ENCODE measurements around the gene NFAT5.

Gene NFAT5

DNA sequence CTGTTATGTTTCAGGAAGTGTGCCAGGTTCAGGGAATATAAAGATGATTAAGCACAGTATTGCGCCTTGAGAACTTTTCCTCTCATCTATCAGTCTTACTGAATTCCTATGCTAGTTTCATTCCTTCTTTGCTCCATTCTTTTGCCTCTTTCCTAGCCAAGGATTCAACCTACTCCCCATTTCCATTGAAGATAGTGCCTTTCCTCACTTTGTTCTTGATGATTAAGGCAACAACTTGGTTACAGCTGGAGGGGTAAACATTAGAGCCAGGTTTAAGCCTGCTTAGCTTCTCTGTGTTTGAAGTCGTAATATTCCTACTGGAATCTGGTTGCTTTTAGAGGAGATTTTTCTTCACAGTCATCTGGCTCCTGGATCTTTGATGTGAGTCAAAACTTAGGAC is 85.5 kb downstream of the NFAT5 start:
- DNase-seq = no peak

DNA sequence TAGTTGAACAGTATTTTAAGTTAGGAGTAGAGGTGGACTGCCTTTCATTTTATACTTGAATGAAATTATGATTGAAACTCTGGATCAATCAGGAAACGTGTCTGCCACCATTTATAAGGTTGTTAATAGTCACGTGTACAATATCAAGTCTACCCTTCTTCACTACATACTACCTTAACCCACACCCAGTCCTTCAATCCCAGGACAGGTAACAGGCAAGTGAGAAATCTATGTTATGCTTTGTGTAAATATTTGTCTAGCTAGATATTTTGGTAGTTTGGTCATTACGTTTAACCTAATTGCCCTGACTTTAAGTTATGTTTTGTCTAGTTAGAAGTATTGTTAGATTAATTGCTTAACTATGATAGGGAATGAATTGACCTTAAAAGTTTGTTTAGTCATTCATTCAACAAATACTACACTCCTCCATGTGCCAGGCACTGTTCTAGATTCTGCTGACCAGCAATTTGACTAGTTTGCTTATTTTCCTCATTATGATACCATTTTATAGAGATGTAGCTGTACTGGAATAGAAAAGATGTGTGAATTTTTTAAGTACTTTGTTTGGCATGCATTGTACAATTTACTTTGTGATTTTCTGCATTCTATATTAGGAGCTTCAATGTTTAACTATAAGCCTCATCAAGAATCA is 88.6 kb downstream of the NFAT5 start:
- no peak for DNase-seq

DNA sequence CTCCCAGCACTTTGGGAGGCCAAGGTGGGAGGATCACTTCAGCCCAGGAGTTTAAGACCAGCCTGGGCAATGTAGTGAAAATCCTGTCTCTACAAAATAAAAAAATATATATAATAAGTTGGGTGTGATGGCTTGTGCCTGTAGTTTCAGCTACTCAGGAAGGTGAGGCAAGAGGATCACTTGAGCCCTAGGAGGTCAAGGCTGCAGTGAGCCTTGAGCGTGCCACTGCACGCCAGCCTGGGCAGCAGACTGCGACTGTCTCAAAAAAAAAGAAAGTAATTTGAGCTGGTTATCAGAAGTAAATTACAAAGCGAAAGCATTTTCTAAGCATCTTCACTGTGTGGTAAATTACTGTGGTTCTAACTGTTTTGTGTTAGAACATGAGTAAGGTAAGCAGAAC is 94.4 kb downstream of the NFAT5 start:
- no peak for DNase-seq

DNA sequence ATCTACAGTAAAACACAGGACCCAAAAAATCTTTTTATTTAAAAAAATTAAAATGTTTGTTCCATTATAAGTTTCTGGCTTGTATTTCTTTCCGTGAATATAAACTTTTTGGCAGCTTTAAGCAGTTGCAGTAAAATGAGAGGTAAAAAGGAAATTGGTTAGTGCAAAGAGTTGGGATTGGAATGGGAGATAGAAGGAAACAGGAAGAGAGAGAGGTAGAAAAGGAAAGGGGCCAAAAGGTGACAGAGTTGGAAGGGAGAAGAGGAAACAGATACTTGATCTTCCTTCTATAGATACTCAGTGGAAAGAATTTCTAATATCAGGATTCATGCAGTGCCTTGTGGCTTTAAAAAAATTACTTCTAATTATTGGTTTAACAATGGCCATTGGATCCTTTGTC is 97.1 kb downstream of the NFAT5 start:
- no peak for DNase-seq

DNA sequence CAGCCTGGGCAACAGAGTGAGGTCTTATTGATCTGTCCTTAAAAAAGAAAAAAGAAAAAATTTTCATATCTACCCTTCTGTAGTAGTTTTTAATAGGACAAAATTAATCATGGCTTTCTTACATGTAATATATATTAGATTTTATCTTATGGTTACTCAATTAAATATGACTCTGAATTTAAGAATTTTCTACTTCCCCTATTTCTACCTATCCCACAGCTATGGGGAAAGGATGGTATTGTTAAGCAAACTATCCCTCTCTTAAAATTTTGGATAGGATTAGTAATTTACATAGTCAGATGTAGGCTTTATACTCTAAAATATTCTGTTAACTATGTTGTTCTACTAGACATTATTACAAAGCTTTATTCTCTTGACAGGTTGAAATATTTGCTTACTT is 98.1 kb downstream of the NFAT5 start:
- peak; percentile 6 for DNase-seq

DNA sequence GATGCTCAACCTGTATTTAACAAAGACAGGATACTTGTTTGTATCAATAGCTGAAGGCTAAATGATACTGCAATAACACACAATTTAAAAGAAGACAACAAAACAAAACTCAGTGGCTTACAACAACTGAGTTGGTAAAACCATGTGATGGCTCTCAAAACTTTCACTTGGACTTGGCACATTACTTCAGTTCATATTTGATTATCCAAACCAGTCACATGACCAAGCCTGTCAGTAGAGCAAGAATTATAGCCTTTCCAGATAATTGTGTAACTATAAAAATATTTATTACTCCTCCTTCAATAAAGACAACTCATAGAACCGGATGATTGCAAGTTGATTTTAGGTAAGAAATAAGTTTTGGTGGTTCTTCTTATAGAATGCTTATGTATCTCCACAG is 103.8 kb downstream of the NFAT5 start:
- DNase-seq = no peak

DNA sequence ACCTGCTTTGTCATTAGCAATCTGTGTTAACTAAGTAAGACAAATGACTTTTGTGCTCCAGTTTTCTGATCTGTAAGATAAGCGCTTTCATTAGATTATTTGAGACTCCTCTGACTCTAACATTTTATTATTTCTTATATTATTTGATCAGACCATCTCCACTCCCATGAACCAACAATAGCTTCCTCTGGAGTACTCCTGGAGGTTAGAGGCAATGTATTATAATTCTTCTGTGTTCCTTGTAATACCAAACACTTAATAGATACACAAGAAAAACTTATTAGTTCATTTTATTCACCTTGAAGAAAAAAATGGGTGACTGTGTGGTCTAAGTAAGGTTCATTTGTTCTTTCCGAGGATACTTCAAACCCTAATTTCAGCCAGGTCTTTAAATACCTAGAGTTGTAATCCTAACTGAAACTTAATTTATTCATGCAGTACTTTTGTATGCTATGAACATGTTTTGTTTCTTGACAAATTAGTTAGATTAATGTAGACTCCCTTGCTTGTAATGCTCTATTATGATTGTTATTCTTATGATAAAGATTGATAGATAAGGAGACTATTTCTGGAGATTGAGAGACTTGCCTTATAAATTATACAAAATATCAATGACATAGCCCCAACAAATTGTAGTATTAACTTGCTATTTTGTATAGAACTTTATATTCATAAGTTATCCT is 106.7 kb downstream of the NFAT5 start:
- no peak for DNase-seq

DNA sequence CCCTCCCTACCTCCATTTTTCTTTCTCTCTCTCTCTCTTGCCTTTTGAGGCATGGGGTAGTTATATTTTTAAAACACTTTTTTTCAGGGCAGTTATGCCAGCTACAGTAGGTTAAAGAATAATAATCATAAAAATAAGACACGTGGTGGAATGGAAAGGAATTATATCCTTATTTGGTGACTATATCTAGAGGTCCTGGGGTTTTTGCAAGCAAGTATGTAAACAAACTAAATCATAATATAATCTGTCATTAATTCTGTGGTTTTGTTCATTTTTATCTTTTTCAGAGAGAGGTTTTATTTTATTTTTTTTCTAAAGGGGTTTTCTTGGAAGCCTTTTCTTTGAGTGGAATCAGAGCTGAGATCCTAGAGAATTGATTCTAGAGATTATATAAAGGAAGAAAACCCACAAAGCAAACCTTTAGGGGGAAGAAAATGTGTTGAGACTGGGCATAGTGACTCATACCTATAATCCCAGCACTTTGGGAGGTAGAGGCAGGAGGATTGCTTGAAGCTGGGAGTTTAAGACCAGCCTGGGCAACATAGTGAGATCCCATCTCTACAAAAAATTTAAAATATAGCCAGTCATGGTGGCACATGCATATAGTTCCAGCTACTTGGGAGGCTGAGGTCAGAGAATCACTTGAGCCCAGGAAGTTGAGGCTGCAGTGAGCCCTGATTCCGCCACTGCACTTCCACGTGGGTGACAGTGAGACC is 107.4 kb downstream of the NFAT5 start:
- DNase-seq = no peak

DNA sequence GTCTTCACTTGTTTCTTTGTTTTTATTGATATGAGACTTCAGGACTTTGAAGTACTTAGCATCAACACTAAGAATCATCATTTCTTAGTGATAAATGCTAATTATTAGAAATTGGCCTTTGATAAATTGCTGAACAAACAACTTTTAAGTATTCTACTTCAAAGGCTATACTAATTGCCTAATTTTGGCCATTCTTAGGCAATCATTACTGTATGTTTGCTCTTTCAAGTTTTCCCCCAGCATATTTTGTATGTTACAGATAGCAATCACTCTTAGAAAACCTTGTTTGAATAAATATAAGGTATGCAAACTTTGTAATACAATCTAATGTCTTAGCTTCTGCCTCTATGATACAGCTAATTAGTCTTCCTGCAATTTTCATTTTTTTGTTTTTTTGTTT is 114.6 kb downstream of the NFAT5 start:
- DNase-seq = no peak

DNA sequence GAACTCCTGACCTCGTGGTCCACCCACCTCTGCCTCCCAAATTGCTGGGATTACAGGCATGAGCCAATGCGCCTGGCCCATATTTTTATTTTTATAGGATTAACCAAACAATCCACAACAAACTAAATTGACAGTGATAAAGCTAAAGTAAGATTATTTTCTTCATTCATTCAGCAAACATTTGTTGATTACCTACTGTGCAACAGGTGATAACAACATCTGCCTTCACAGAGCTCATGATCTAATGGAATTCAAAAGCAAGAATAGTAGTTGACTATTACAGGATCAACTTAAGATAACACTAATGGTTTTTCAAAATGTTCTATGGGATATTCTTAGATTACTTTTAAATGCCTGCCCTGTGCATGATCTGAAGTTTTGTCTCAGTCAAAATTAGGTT is 122.8 kb downstream of the NFAT5 start:
- no peak for DNase-seq

DNA sequence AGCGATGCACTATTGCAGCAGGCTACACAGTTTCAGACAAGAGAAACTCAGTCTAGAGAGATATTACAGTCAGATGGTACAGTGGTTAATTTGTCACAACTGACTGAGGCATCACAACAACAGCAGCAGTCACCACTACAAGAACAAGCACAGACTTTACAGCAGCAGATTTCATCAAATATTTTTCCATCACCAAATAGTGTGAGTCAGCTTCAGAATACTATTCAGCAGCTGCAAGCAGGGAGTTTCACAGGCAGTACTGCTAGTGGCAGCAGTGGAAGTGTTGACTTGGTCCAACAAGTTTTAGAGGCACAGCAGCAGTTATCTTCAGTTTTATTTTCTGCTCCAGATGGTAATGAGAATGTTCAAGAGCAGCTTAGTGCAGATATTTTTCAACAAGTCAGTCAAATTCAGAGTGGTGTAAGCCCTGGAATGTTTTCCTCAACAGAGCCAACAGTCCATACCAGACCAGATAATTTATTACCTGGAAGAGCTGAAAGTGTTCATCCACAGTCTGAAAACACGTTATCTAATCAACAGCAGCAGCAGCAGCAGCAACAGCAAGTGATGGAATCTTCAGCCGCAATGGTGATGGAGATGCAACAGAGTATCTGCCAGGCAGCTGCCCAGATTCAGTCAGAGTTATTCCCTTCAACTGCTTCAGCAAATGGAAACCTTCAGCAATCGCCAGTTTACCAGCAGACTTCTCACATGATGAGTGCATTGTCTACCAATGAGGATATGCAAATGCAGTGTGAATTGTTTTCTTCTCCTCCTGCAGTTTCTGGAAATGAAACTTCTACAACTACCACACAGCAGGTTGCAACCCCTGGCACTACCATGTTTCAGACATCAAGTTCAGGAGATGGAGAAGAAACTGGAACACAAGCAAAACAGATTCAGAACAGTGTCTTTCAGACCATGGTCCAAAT is 126.5 kb downstream of the NFAT5 start:
- no peak for DNase-seq

DNA sequence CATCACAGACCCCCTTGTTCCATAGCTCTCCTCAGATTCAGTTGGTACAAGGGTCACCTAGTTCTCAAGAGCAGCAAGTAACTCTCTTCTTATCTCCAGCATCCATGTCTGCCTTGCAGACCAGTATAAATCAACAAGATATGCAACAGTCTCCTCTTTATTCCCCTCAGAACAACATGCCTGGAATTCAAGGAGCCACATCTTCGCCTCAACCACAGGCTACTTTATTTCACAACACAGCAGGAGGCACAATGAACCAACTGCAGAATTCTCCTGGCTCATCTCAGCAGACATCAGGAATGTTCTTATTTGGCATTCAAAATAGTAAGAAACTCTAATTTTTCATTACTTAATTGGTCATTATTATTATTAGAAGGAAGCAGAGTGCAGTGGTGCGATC is 128.2 kb downstream of the NFAT5 start:
- DNase-seq = no peak

DNA sequence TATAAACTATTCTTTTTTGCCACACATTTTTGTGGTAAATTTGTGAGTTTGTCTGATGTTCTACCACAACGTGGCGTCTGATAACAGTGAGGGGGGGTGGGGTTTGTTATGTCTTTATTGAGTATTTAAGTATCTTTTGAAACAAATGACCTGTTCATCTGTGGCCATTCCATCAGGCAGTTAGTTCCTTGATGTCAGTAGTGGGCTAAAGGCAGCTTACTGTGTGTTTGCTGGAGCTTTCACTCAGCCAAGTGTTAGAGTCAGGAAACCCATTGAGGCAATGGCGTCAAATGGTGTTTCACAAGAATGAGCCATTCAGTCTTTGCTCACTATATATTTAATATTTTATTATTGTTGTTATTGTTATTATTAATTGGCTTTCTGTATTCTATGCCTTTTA is 132.6 kb downstream of the NFAT5 start:
- no peak for DNase-seq

DNA sequence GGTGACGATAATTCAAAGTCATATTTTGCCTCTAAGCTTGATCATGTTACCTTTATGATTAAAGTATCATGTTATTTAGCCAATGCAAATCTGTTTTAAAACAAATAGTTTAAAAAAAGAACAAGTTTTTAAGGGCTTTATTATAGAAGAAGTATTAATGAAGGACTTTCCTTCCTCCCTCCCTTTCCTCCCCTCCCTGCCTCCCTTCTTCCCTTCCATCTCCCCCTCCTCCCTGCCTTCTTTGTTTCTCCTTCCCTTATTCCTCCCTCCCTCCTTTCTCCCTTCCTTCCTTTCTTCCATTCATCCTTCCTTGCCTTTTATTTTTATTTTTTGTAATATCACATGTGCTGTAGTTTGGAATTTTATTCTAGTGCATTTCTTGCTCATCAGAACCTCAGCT is 134.1 kb downstream of the NFAT5 start:
- DNase-seq = no peak

DNA sequence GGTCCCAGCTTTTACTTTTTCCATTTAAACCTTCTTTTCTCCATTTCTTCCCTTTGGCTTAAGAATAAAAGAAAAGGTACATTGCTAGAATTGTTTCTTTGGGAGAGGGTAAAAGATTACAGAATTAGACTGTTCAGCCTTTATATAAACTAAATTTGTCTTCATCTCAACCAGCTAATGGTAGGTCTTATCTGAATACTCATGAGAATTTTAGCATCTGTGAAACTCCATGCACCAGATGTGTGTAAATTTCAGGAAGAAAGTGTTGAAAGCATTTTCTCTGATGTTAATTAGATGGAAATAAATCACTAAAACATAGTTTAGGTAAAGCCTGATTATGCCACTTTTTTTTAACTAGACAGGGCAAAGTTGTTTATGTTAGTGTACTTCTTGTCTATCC is 135.7 kb downstream of the NFAT5 start:
- no peak for DNase-seq

DNA sequence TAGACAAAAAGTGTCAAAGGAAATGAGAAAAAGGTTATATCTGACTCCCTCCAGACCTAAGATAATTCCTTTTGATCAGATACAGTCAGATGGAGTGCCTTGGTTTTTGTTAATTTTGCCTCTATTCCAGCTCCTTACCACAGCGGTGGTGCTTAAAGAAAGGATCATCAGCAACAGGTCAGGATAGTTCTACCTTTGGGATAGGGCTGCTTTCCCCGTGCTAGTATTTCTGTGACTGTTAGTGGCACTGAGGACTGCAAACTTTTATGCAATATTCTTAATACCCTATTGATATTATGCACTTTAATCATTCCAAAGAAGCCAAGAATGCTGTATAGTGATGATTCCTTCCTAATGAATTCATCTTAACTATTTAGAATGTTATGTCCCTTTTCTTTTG is 136.1 kb downstream of the NFAT5 start:
- no peak for DNase-seq

DNA sequence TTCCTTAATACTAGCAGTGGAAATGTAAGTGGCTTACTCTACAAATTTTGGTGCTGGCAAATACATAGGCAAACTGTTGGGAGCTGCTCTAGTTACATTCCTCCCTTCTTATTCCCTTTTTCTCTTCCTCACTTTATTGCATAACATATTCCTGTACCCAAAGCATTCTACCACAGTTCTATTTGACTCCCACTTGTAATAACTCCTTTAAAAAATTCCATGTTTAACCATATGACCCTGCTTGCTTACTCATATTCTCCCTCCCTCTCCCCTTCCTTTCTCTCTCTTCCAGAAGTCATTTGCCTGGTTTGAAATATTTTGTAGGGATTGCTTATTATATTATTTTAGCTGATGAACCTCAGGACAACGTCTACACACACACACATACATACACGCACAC is 137.9 kb downstream of the NFAT5 start:
- peak; percentile 42 for DNase-seq

DNA sequence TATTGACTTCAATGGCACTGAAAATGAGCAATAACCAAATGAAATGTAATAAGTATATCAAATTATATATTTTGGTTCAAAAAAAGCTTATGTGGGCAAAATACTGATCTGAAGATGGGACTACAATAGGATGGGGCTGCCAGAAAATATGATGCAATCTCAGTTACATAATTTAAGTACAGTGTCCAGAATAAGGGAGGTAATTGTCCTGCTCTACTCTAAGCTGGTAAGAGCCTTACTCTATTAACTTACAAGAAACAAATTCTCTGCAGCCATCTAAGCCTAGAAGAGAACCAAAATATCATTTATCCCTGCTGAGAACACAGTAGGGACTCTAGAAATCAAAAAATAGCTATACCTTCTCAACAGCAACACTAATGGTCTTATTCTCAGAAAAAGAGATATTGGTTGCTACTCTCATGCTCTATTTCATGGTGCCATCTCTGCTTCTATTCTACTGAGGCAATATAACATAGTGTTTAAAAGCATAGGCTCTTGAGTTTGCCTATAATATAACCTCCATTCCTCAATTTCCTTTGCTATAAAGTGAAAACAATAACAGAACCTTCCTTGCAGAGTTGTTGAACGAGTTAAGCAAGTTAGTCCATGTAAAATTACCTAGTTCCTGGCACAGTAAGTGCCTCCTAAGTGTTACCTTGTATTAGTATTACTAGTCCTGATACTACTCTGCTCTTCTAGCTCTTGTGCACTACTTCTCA is 140.6 kb downstream of the NFAT5 start:
- peak; percentile 9 for DNase-seq

DNA sequence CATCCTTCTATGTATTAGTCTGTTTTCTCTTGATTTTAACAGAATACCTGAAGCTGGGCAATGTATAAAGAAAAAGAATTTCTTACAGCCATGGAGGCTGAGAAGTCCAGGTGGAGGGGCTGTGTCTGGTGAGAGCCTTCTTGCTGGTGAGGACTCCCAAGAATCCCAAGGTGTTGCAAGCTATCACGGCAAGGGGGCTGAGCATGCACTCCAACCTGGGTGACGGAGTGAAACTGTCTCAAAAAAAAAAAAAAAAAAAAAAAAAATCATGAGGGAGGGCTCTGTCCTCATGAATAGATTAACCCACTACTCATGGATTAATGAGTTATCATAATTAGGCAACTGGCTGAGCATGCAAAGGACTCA is 141.2 kb downstream of the NFAT5 start:
- DNase-seq = no peak

DNA sequence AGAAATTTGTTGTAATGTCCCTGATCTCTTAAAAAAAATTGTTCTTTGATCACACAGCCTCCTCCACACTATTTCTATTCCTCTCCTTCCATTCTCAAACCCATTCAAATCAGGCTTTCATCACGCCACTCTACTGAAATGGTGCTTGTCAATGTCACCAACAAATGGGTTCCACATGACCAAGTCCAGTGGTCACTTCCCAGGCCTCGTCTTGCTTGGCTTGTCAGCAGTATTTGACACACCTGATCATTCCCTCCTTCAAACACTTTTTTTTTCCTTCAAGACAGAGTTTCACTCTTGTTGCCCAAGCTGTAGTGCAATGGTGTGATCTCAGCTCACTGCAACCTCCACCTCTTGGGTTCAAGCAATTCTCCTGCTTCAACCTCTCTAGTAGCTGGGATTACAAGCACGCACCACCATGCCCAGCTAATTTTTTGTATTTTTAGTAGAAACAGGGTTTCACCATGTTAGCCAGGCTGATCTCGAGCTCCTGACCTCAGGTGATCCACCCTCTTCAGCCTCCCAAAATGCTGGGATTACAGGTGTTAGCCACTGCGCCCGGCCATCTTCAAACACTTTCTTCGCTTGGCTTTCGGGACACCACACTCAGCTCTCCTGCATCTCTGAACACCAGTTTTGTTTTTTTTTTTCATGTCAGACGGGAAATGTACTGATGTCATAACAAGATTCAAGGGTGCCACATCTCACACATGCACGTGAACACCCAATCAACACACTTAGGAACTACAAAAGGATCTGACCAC is 142.3 kb downstream of the NFAT5 start:
- DNase-seq = no peak

DNA sequence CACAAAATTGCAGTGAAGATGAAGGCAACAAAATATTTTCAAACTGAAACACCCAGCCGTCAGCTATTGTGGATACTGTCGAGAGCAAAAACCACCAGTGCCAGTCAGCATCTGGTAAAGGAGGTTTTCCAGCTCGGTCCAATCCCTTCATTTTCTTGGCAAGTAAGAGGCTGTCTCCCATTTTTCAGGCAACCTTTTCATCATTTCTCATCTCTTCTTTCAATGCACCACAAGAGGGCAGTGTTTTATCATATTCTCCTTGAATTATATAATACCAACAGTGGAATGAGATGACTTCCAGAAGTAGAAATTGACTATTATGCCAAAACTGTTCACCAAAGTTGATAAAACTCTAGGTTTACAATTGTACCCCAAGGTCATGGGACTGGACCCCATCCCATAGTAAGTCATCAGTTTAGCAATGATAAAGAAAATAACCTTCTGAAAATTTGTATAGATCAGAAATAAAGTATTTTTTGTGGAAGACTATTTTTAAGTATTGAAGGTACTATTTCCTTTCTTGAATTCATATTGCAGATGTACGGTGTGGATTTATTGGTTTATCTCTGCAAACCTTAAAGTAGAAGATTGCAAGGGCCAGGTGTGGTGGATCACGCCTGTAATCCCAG is 143.8 kb downstream of the NFAT5 start:
- peak; percentile 68 for DNase-seq

Measured in EL (cell line).